Panc1 (cell line): Measurements from ENCODE around the gene RARG.

Source experiments
- CTCF ChIP-seq: fragments of 450-650 bp; IDR thresholded peaks from 2 replicates; pipeline ENCODE4 v1.5.1; 2017; ENCODE audit warnings: mild to moderate bottlenecking
- POLR2AphosphoS5 ChIP-seq: IDR thresholded peaks from 2 replicates; pipeline ENCODE4 v1.6.1; 2012; ENCODE audit warnings: mild to moderate bottlenecking, low read depth, low read length, moderate library complexity
- REST ChIP-seq, 2 experiments: IDR thresholded peaks; 2 replicates each; pipeline ENCODE4 v1.6.1; 2011 to 2012; ENCODE audit warnings: low read depth in 2 of 2, control low read depth in 1 of 2, low read length in 1 of 2, mild to moderate bottlenecking in 1 of 2, moderate library complexity in 1 of 2; ENCODE audit not compliant: insufficient read depth in 1 of 2
- SIN3A ChIP-seq: IDR thresholded peaks from 2 replicates; pipeline ENCODE4 v1.6.1; 2012; ENCODE audit warnings: low read depth, mild to moderate bottlenecking, low read length, moderate library complexity, borderline replicate concordance; ENCODE audit not compliant: insufficient read depth

DNA sequence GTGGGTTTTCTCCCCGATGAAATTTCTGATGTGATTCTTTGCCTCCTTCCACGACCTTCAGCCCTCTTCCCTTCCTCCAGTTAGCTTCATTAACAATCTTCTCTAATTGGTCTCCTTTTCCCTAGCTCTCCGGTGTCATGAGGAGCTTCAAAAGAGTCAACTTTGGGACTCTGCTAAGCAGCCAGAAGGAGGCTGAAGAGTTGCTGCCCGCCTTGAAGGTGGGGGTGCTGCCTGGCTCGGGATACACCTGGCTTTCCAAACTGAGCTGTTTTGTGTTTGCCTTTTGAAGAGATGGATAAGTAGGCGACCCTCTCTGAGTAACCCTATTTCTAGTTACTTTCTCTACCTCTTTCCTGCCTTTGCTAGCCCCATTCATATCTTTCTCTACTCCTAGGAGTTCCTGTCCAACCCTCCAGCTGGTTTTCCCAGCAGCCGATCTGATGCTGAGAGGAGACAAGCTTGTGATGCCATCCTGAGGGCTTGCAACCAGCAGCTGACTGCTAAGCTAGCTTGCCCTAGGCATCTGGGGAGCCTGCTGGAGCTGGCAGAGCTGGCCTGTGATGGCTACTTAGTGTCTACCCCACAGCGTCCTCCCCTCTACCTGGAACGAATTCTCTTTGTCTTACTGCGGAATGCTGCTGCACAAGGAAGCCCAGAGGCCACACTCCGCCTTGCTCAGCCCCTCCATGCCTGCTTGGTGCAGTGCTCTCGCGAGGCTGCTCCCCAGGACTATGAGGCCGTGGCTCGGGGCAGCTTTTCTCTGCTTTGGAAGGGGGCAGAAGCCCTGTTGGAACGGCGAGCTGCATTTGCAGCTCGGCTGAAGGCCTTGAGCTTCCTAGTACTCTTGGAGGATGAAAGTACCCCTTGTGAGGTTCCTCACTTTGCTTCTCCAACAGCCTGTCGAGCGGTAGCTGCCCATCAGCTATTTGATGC, 36.9 kb upstream of the RARG start:
- no peak for TF ChIP-seq CTCF
- no peak for TF ChIP-seq POLR2AphosphoS5
- no peak for TF ChIP-seq REST (IDR thresholded peaks at IDR 0.05; ENCODE audit: insufficient read depth in 1 of 2, low read depth in 2 of 2, low read length in 1 of 2)
- no peak for TF ChIP-seq SIN3A
